Mucosa of descending colon (tissue), 3 donors: ENCODE data around the gene CLCN5. TPM values are rescaled to one million over a fixed set of nuclear protein-coding genes. Genes with fewer than 3 reads are reported as not detected.

Source experiments
- ATAC-seq: fragments of 200-7000 bp; cut with Tn5 transposase; one replicate; pipeline ENCODE4 v1.9.1; 2020; ENCODE audit warnings: mild to moderate bottlenecking, moderate library complexity
- DNase-seq, 3 donors: peaks; one replicate each; pipeline ENCODE4 v3.0.0-alpha.2; 2020
- H3K36me3 ChIP-seq: fragments of 200-600 bp; one replicate; pipeline ENCODE4 v1.8.0; 2021; ENCODE audit warnings: low read depth, mild to moderate bottlenecking
- H3K4me1 ChIP-seq: fragments of 200-600 bp; one replicate; pipeline ENCODE4 v1.8.0; 2021; ENCODE audit warnings: low read depth, mild to moderate bottlenecking
- H3K4me3 ChIP-seq: fragments of 200-600 bp; one replicate; pipeline ENCODE4 v1.8.0; 2021; ENCODE audit warnings: mild to moderate bottlenecking
- H3K9me3 ChIP-seq: fragments of 200-600 bp; one replicate; pipeline ENCODE4 v1.8.0; 2021; ENCODE audit warnings: mild to moderate bottlenecking
- intact Hi-C, 2 donors: fragments of 100-400 bp; cut with DNase I in 1 of 2; cut with micrococcal nuclease in 1 of 2; formaldehyde crosslinking; loops; one replicate each; pipeline versions ENCODE4 v1.11.0 to v1.11.1; 2022; cut with DNase I, micrococcal nuclease
- microRNA-seq: library from miRNA; unstranded; fragments of <30 nt; microRNA quantifications from one replicate; pipeline ENCODE4, GENCODE V29; 2019
- total RNA-seq, 3 donors: library from RNA; stranded (reverse); fragmentation: NEBNext Ultra II Directional in 2 of 3; extraction: Animal tissue kit (Norgen Biotek cat#: 25700) in 2 of 3; gene quantifications; one replicate each; pipeline versions ENCODE4 v1.2.1 to v1.2.4, GENCODE V29; 2021 to 2023
- TF ChIP-seq, protein P1 (sequence below): fragments of 200-600 bp; IDR thresholded peaks from one replicate; pipeline ENCODE4 v1.8.0; 2022; ENCODE audit warnings: antibody characterized with exemption, mild to moderate bottlenecking
- donor health status: DM: no; HTN: no; CAD: no; lungs with moderate emphysema.
- donor health status: DM: no; HTN: no; CAD: no.
- donor health status: DM: no; HTN: yes; CAD: no.

Gene CLCN5
- total RNA-seq, 3 donors from 2014 or later = 5.4 to 11.9 (median 10.0) TPM

- Histone ChIP-seq H3K9me3 (no peaks in the 10 kb centered on the region), H3K36me3 (no peaks in the 10 kb centered on the region), H3K4me3 (no peak overlapping the region), H3K4me1 (peaks cover 3% of the 10 kb centered on the region)
- DNase-seq = no peak
- TF ChIP-seq, protein P1, sequence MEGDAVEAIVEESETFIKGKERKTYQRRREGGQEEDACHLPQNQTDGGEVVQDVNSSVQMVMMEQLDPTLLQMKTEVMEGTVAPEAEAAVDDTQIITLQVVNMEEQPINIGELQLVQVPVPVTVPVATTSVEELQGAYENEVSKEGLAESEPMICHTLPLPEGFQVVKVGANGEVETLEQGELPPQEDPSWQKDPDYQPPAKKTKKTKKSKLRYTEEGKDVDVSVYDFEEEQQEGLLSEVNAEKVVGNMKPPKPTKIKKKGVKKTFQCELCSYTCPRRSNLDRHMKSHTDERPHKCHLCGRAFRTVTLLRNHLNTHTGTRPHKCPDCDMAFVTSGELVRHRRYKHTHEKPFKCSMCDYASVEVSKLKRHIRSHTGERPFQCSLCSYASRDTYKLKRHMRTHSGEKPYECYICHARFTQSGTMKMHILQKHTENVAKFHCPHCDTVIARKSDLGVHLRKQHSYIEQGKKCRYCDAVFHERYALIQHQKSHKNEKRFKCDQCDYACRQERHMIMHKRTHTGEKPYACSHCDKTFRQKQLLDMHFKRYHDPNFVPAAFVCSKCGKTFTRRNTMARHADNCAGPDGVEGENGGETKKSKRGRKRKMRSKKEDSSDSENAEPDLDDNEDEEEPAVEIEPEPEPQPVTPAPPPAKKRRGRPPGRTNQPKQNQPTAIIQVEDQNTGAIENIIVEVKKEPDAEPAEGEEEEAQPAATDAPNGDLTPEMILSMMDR = no peak
- ATAC-seq = no peak
- intact Hi-C loops = no loop called here
These were observed 193.6 kb downstream of the CLCN5 start for GRCh38 chrX:50115973-50116372.

DNA sequence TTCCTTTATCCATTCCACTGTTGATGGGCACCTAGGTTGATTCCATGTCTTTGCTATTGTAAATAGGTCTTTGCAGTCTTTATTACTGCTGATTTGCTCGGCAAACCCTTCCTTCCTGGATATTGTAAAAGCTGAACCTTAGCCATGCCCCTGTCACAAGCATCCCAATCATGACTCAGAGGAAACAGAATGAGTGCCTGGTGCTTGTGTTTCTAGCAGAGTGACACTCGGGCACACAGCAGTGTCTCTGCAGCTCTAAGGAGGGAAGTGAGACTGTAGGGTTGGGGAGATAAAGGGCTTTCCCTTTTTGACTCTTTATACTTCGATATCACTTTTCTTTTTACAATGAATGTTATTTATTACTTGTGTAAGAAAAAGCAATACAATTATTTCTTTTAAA is 195.1 kb downstream of the CLCN5 start:
- TF ChIP-seq, protein P1 = no peak
- ATAC-seq (peak; percentile 92), DNase-seq (peak in 1 of 3 donors; percentile 32)
- H3K36me3 ChIP-seq = no peaks in the 10 kb centered on the region
- no peaks in the 10 kb centered on the region for H3K9me3 ChIP-seq
- intact Hi-C loops = no loop called here
- no peaks in the 10 kb centered on the region for H3K4me1 ChIP-seq
- no peak overlapping the region for H3K4me3 ChIP-seq

- Histone ChIP-seq H3K4me1 (no peaks in the 10 kb centered on the region), H3K4me3 (no peak overlapping the region), H3K9me3 (no peaks in the 10 kb centered on the region), H3K36me3 (no peaks in the 10 kb centered on the region)
- TF ChIP-seq, protein P1 = no peak
- ATAC-seq (no peak), DNase-seq (no peak)
- intact Hi-C loops = no loop called here
These were observed 203.1 kb downstream of the CLCN5 start for GRCh38 chrX:50125480-50125879.

GRCh38 chrX:50147972-50148371 is 225.6 kb downstream of the CLCN5 start:
- Histone ChIP-seq H3K4me3 (no peak overlapping the region), H3K4me1 (no peaks in the 10 kb centered on the region), H3K9me3 (no peaks in the 10 kb centered on the region), H3K36me3 (no peaks in the 10 kb centered on the region)
- DNase-seq (no peak), ATAC-seq (no peak)
- intact Hi-C loops = no loop called here
- TF ChIP-seq, protein P1 = no peak

Small RNA genes lying within 50 kb of the gene (microRNA-seq; reads per million reads assigned to microRNA genes)
- gene MIR188 = 113 reads per million, percentile 63 among the genes with 10 or more reads in this experiment
- gene MIR362 = 168 reads per million, percentile 67 among the genes with 10 or more reads in this experiment
- 14.0 reads per million, percentile 39 among the genes with 10 or more reads in this experiment for gene MIR500A
- gene MIR500B = not detected
- 111 reads per million, percentile 62 among the genes with 10 or more reads in this experiment for gene MIR501
- 66.4 reads per million, percentile 57 among the genes with 10 or more reads in this experiment for gene MIR502
- 617 reads per million, percentile 80 among the genes with 10 or more reads in this experiment for gene MIR532
- gene MIR660 = 332 reads per million, percentile 74 among the genes with 10 or more reads in this experiment

Other genes starting within 250 kb of the CLCN5 start
- gene PAGE1, start 226.6 kb upstream of the CLCN5 start, total RNA-seq = not detected
- not detected for gene PAGE4, start 93.3 kb upstream of the CLCN5 start, total RNA-seq
- gene USP27X, start 43.1 kb upstream of the CLCN5 start, total RNA-seq = 1 to 10 TPM; 1.3 to 4.5 (median 1.4) TPM